ENCODE results near the gene RUFY2. TPM values are rescaled to one million over a fixed set of nuclear protein-coding genes. Genes with fewer than 3 reads are reported as not detected.
"Not testable (repeated sequence)": the region's sequence is repeated elsewhere in the genome, so short reads cannot be mapped to it uniquely, and the experiment has no call there.

The RUFY2 gene
- total RNA-seq, 1 donor from 2014 or later: 26.1 TPM

GRCh38 chr10:68327889-68328786 lies 78.9 kb downstream of the RUFY2 start:
- peak; percentile 79 for DNase-seq

- DNase-seq: not testable (repeated sequence)
Observed at GRCh38 chr10:68324396-68324795, 82.7 kb downstream of the RUFY2 start.

GRCh38 chr10:68318331-68319059 lies 88.6 kb downstream of the RUFY2 start:
- no peak for DNase-seq

- DNase-seq: no peak
Observed at GRCh38 chr10:68315582-68315981, 91.5 kb downstream of the RUFY2 start.

- DNase-seq: not testable (repeated sequence)
Observed at GRCh38 chr10:68314930-68315329, 92.1 kb downstream of the RUFY2 start.

- no peak for DNase-seq
Observed at GRCh38 chr10:68310531-68310930, 96.5 kb downstream of the RUFY2 start.

GRCh38 chr10:68305854-68306253 lies 101.2 kb downstream of the RUFY2 start:
- DNase-seq: no peak

GRCh38 chr10:68303849-68304412 lies 103.1 kb downstream of the RUFY2 start:
- DNase-seq: no peak

- DNase-seq: no peak
Observed at GRCh38 chr10:68302871-68303270, 104.2 kb downstream of the RUFY2 start.

- no peak for DNase-seq
Observed at GRCh38 chr10:68302503-68302823, 104.6 kb downstream of the RUFY2 start.

GRCh38 chr10:68301790-68302502 lies 105.1 kb downstream of the RUFY2 start:
- peak; percentile 72 for DNase-seq

GRCh38 chr10:68301301-68301700 lies 105.8 kb downstream of the RUFY2 start:
- DNase-seq: no peak

- DNase-seq: peak; percentile 38
Observed at GRCh38 chr10:68296843-68297663, 110.0 kb downstream of the RUFY2 start.

Other genes with a start within 250 kb of the RUFY2 start
- gene ATOH7, start 175.2 kb downstream of the RUFY2 start, total RNA-seq: 0.82 TPM
- gene HNRNPH3, start 75.2 kb downstream of the RUFY2 start, total RNA-seq: 67.5 TPM
- 4.4 TPM for gene PBLD, start 74.3 kb downstream of the RUFY2 start, total RNA-seq
- gene DNA2, start 64.7 kb upstream of the RUFY2 start, total RNA-seq: 12.0 TPM
- 10.9 TPM for gene SLC25A16, start 120.2 kb upstream of the RUFY2 start, total RNA-seq
- gene TET1, start 153.1 kb upstream of the RUFY2 start, total RNA-seq: 25.8 TPM